Tibial nerve (tissue), 4 donors: Measurements from ENCODE around the gene SLC6A17. TPM values are rescaled to one million over a fixed set of nuclear protein-coding genes. Genes with fewer than 3 reads are reported as not detected.

ENCODE experiments used
- DNase-seq, 2 donors: peaks; one replicate each; pipeline ENCODE4 v3.0.0-alpha.2; 2019; ENCODE audit warnings: low spot score in 2 of 2
- H3K27ac ChIP-seq, 4 donors: fragments of 200-600 bp; sonication (generic) in 3 of 4; one replicate each; pipeline ENCODE4 v1.5.1; 2017 to 2019; ENCODE audit warnings: mild to moderate bottlenecking in 1 of 4
- H3K27me3 ChIP-seq, 2 donors: fragments of 200-600 bp; sonication (generic) in 1 of 2; one replicate each; pipeline versions ENCODE4 v1.5.1 to v1.6.0; 2017 to 2019
- H3K36me3 ChIP-seq, 3 donors: fragments of 200-600 bp; sonication (generic); one replicate each; pipeline ENCODE4 v1.5.1; 2018 to 2019
- H3K4me1 ChIP-seq, 4 donors: fragments of 200-600 bp; sonication (generic) in 3 of 4; one replicate each; pipeline ENCODE4 v1.5.1; 2017 to 2019
- H3K4me3 ChIP-seq, 4 donors: fragments of 200-600 bp; sonication (generic) in 3 of 4; one replicate each; pipeline ENCODE4 v1.5.1; 2017 to 2019; ENCODE audit warnings: mild to moderate bottlenecking in 1 of 4, moderate library complexity in 1 of 4
- H3K9me3 ChIP-seq, 4 donors: fragments of 200-600 bp; sonication (generic) in 3 of 4; one replicate each; pipeline ENCODE4 v1.5.1; 2017 to 2019
- CTCF ChIP-seq, 5 experiments: fragments of 200-600 bp in 3 of 5; fragments of 450-650 bp in 2 of 5; sonication (generic) in 3 of 5; IDR thresholded peaks; one replicate each; pipeline ENCODE4 v1.5.1; 2016 to 2019; ENCODE audit warnings: antibody characterized with exemption in 5 of 5, mild to moderate bottlenecking in 3 of 5, moderate library complexity in 2 of 5
- EP300 ChIP-seq, 2 donors: sonication (generic); formaldehyde crosslinking; IDR thresholded peaks; one replicate each; pipeline ENCODE4 v1.6.1; 2017; ENCODE audit warnings: antibody characterized with exemption in 2 of 2, mild to moderate bottlenecking in 1 of 2
- POLR2A ChIP-seq, 2 donors: fragments of 450-650 bp; IDR thresholded peaks; one replicate each; pipeline ENCODE4 v1.6.1; 2017; ENCODE audit warnings: antibody characterized with exemption in 2 of 2, mild to moderate bottlenecking in 2 of 2, moderate library complexity in 2 of 2
- WGBS, 2 donors: methylation state at CpG; one replicate each; pipeline ENCODE4 v1.1.5; 2018; 5-methylcytosine and 5-hydroxymethylcytosine counted together
- total RNA-seq, 4 donors: library from RNA; depleted of rRNA; stranded (reverse); fragments of >200 nt; gene quantifications; one replicate each; pipeline ENCODE4 v1.1.0, GENCODE V29; 2016

The SLC6A17 gene
- total RNA-seq, 4 donors from 2014 or later: under 0.01 to 0.22 TPM; not detected in 2

DNA sequence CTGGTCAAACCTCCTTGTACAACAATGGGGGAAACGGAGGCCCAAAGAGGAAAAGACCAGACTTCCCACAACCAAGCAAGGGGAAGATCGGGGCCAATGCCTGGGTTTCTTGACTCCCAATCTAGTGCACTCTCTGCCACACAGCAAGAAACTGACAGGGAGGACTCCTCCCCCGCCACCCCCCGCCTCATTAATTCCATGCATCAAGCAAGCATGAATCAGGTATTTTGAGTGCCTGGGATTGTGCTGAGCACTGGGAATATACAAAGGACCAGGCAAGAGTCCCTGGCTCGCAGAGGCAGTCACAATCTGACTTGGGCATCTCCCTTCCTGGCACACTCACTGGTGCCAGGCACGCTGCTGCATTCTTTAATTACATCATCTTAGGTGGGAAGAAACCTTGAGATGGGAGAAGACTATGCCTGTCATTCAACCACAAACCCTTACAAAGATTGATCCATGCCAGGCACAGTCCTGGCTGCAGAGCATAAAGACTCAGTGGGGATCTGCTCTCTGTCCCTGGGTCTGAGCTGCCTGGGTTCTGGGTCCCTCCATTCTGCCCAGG is 55.4 kb downstream of the SLC6A17 start:
- TF ChIP-seq EP300 (IDR thresholded peaks at IDR 0.05) (no peak), CTCF (IDR thresholded peaks at IDR 0.05) (no peak), POLR2A (IDR thresholded peaks at IDR 0.05) (no peak)
- WGBS, 2 donors: 89 to 91% methylated on average over 6 of the region's 6 CpGs

DNA sequence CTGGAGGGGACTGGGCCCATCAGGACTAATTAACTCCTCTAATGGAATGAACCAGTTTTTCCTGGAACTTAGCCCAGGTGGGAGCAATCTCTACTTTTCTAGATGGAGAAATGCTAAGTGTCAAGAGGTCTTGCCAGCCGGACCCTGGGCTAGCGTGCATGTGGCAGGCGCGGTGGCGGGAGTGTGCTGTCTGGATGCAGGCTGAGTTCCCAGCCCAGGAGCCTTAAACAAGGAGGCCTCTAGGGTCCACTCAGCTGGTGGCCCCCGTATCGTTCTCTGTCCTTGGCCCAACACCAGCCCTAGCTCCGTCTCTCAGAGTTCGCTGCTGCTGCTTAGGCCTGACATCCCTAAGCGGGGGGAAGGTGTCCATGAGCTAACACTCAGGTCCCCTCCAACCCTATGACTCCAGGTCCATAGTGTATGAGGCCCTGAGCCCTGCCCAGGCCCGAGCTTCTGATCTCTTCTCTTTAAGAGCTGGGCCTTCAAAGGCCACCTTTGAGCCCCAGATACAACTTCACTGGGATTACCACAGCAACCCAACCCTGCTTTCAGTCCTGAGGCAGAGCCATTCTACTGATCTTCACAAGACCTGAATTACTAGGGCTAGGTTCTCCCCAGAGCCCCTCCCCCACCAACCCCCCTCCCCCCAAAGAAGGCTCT is 56.1 kb downstream of the SLC6A17 start:
- Histone ChIP-seq H3K9me3 (no peaks in the 10 kb centered on the region), H3K4me1 (peaks cover 0 to 20% (median 10%) of the 10 kb centered on the region in 4 donors), H3K4me3 (no peak overlapping the region), H3K27me3 (no peaks in the 10 kb centered on the region), H3K36me3 (no peaks in the 10 kb centered on the region), H3K27ac (no peak overlapping the region)
- no peak for DNase-seq
- TF ChIP-seq POLR2A (IDR thresholded peaks at IDR 0.05) (no peak), EP300 (IDR thresholded peaks at IDR 0.05) (no peak), CTCF (IDR thresholded peaks at IDR 0.05) (no peak)
- 83% methylated on average over 7 to 11 of the region's 11 CpGs for WGBS, 2 donors

More for the DNA sequence above, 55.4 kb downstream of the SLC6A17 start:
- H3K27me3 ChIP-seq: no peaks in the 10 kb centered on the region
- no peaks in the 10 kb centered on the region for H3K9me3 ChIP-seq
- DNase-seq: no peak
- no peaks in the 10 kb centered on the region for H3K36me3 ChIP-seq
- peaks cover 0 to 14% (median 9%) of the 10 kb centered on the region in 4 donors for H3K4me1 ChIP-seq
- no peak overlapping the region for H3K4me3 ChIP-seq
- H3K27ac ChIP-seq: no peak overlapping the region

DNA sequence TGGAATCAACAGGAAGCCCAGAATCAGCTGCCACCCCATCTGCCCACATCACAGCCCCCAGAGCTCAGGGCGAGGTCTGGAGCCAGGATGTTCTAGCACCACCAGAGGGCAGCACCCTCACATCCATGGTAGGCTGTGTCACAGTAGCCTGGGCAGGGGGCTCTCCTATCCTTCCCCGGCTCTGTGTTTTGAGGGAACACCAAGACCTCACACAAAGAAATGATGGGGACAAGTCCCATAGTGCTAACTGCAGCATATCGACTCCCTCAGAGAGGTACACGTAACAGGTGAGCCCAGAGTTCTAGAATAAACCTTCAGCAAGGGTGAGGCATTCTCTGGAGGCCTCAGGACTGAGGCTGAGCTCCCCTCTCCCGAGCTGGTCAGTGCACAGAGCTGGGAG is 57.5 kb downstream of the SLC6A17 start:
- TF ChIP-seq CTCF (IDR thresholded peaks at IDR 0.05) (peak; percentile 80 to 87 (median 83)), POLR2A (IDR thresholded peaks at IDR 0.05) (no peak)
- no peak overlapping the region for H3K4me3 ChIP-seq
- 18 to 32% methylated on average over 4 to 5 of the region's 5 CpGs for WGBS, 2 donors
- no peaks in the 10 kb centered on the region for H3K27me3 ChIP-seq
- H3K4me1 ChIP-seq: peaks cover 0 to 33% (median 11%) of the 10 kb centered on the region in 4 donors
- H3K36me3 ChIP-seq: no peaks in the 10 kb centered on the region
- no peaks in the 10 kb centered on the region for H3K9me3 ChIP-seq
- peak overlapping the region in 1 of 4 donors; percentile 0 for H3K27ac ChIP-seq
- peak; percentile 30 to 75 for DNase-seq

- H3K4me1 ChIP-seq: peaks cover 0 to 40% (median 7%) of the 10 kb centered on the region in 4 donors
- TF ChIP-seq POLR2A (IDR thresholded peaks at IDR 0.05): no peak
- no peak for TF ChIP-seq EP300 (IDR thresholded peaks at IDR 0.05)
- no peak for TF ChIP-seq CTCF (IDR thresholded peaks at IDR 0.05)
- H3K4me3 ChIP-seq: peak overlapping the region in 3 of 4 donors; percentile 64 to 92 (median 86)
- 50 to 55% methylated on average over 7 of the region's 7 CpGs for WGBS, 2 donors
- peak overlapping the region; percentile 70 to 95 (median 92) for H3K27ac ChIP-seq
- H3K27me3 ChIP-seq: no peaks in the 10 kb centered on the region
- H3K9me3 ChIP-seq: no peaks in the 10 kb centered on the region
- no peak for DNase-seq
- H3K36me3 ChIP-seq: no peaks in the 10 kb centered on the region
Measured at GRCh38 chr1:110208916-110209645, 58.8 kb downstream of the SLC6A17 start.
